GM18517 (cell line): ENCODE measurements around the gene KCTD19.
"Not testable (repeated sequence)": the region's sequence is repeated elsewhere in the genome, so short reads cannot be mapped to it uniquely, and the experiment has no call there.

ENCODE experiments used
- ATAC-seq: cut with Tn5 transposase; IDR thresholded peaks from one replicate; pipeline ENCODE4 v1.9.1; 2021; ENCODE audit warnings: mild to moderate bottlenecking, moderate library complexity; ENCODE audit not compliant: unreplicated experiment

KCTD19 gene

GRCh38 chr16:67326472-67327309, at the start of gene KCTD19, which contains the start of gene LRRC36:
Gene KCTD19 (minus strand): TSS chr16:67326741. CDS start chr16:67326707, 34 bp downstream.
Gene LRRC36 (plus strand): TSS chr16:67326815. CDS start chr16:67326863, 48 bp downstream.
- ATAC-seq = no peak

- ATAC-seq = not testable (repeated sequence)
Measured at GRCh38 chr16:67376012-67376411, 49.5 kb upstream of the KCTD19 start.

- ATAC-seq = no peak
Measured at GRCh38 chr16:67372664-67373063, 46.1 kb upstream of the KCTD19 start.

GRCh38 chr16:67370661-67371060, 44.1 kb upstream of the KCTD19 start:
- no peak for ATAC-seq

- ATAC-seq = no peak
Measured at GRCh38 chr16:67364600-67365235, 38.2 kb upstream of the KCTD19 start.

GRCh38 chr16:67361038-67361437, 34.5 kb upstream of the KCTD19 start:
- no peak for ATAC-seq

- not testable (repeated sequence) for ATAC-seq
Measured at GRCh38 chr16:67359540-67360269, 33.2 kb upstream of the KCTD19 start.

GRCh38 chr16:67357561-67357960, 31.0 kb upstream of the KCTD19 start:
- no peak for ATAC-seq

GRCh38 chr16:67356396-67356795, 29.9 kb upstream of the KCTD19 start:
- ATAC-seq = no peak

GRCh38 chr16:67352463-67352862, 25.9 kb upstream of the KCTD19 start:
- not testable (repeated sequence) for ATAC-seq

- ATAC-seq = no peak
Measured at GRCh38 chr16:67350324-67350723, 23.8 kb upstream of the KCTD19 start.

- no peak for ATAC-seq
Measured at GRCh38 chr16:67349172-67349571, 22.6 kb upstream of the KCTD19 start.

GRCh38 chr16:67346341-67346740, 19.8 kb upstream of the KCTD19 start:
- ATAC-seq = no peak

- no peak for ATAC-seq
Measured at GRCh38 chr16:67345401-67345800, 18.9 kb upstream of the KCTD19 start.

GRCh38 chr16:67342616-67343015, 16.1 kb upstream of the KCTD19 start:
- ATAC-seq = no peak

- ATAC-seq = no peak
Measured at GRCh38 chr16:67341250-67341649, 14.7 kb upstream of the KCTD19 start.

GRCh38 chr16:67339453-67339852, 12.9 kb upstream of the KCTD19 start:
- ATAC-seq = no peak

GRCh38 chr16:67336648-67337047, 10.1 kb upstream of the KCTD19 start:
- no peak for ATAC-seq

GRCh38 chr16:67336116-67336515, 9.6 kb upstream of the KCTD19 start:
- ATAC-seq = no peak

GRCh38 chr16:67333315-67333714, 6.8 kb upstream of the KCTD19 start:
- no peak for ATAC-seq

- no peak for ATAC-seq
Measured at GRCh38 chr16:67329901-67330300, 3.4 kb upstream of the KCTD19 start.
